ENCODE data around the gene KDM2B. TPM values are rescaled to one million over a fixed set of nuclear protein-coding genes. Genes with fewer than 3 reads are reported as not detected.

The KDM2B gene
- total RNA-seq (2021) (49.3 and 52.5 TPM in 2 replicates), Bru-seq, nascent RNA (percentile 62 among the genes with signal in this experiment), BruChase-seq, experiment 1, labeled RNA remaining after a 2-hour chase (percentile 58 among the genes with signal in this experiment), BruChase-seq, experiment 2, labeled RNA remaining after a 6-hour chase (percentile 65 among the genes with signal in this experiment)
- long read RNA-seq, partial matches to known transcripts = 12 of 29 reads
- long read RNA-seq, other reads (novel, unspliced or antisense) = 17 of 29 reads

DNA sequence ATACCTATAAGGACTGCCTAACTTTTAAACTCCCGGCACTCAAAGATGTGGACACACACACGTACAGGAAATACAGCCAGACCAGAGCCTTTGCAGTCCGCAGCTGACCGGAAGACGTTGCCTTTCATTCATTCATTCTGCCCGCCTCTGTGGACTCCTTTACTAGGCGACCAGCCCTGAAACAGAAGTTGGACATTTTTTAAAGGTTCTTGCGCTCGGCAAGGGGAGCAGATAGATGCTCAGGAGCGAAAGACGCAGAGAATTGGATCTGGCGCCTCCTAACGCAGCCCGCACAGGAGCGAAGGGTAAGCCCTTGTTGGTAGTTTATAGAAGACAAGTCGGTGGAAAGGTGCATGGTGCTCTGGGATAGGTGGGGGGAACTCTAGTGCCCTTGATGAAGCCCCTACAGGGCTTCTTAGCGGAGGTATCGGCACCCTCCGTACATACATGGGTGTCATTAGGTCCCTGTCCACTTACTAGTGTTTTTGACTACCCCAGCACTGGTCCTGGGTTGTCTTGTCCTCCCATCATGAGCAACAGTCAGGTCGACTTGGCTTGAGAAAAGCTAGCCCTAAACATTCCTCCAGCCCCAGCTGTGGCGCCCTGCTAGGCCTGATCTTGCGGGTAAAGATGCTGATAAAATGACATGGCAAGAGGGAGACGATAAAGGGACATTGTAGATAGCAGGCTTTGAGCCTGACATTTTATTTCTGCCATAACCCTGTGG, at the start of gene KDM2B:
KDM2B (minus strand) TSS at position 65 of the 727 bp plus-strand sequence. CDS start 112 bp downstream, outside the sequence.
- Histone ChIP-seq H3K27ac (ENCODE audit: low read depth, low read length, poor library complexity, severe bottlenecking) (peak within 1 kb of the TSS; percentile 88), H3K27me3 (replicated peaks; ENCODE audit: insufficient read depth, low read depth, low read length, poor library complexity) (no peaks in the 10 kb centered on the region), H3K4me1 (ENCODE audit: insufficient read depth, low read length, poor library complexity, severe bottlenecking) (peaks cover 45% of the 10 kb centered on the region), H3K4me3 (ENCODE audit: low read depth, low read length, poor library complexity, severe bottlenecking) (peak within 1 kb of the TSS; percentile 80), H3K36me3 (ENCODE audit: insufficient read depth, low read length, poor library complexity, severe bottlenecking) (no peaks in the 10 kb centered on the region), H3K9me3 (ENCODE audit: low read depth, low read length, poor library complexity, severe bottlenecking) (no peaks in the 10 kb centered on the region)
- POLR2A ChIA-PET (ENCODE audit: low non-redundant PET) = no interaction called here
- TF ChIP-seq CTCF (conservative IDR thresholded peaks at IDR 0.05; ENCODE audit: low read depth, low read length) (no peak), EZH2 (IDR thresholded peaks at IDR 0.05; ENCODE audit: borderline replicate concordance, low read depth, low read length, poor library complexity, severe bottlenecking) (no peak)
- CTCF ChIA-PET = interaction anchor here (0.6 kb wide), 1 partner anchor 90 kb away, joined by 3 read pairs; no protein-coding TSS in a partner anchor
- no peak for DNase-seq (ENCODE audit: low spot score)
- no TSS peak for BruUV-seq (replicated peaks)
- intact Hi-C loops (cut with micrococcal nuclease; ENCODE audit: unreplicated experiment) = no loop called here

- no peak for TF ChIP-seq CTCF (conservative IDR thresholded peaks at IDR 0.05; ENCODE audit: low read depth, low read length)
- TF ChIP-seq EZH2 (IDR thresholded peaks at IDR 0.05; ENCODE audit: borderline replicate concordance, low read depth, low read length, poor library complexity, severe bottlenecking) = no peak
- Histone ChIP-seq H3K4me3 (ENCODE audit: low read depth, low read length, poor library complexity, severe bottlenecking) (peak overlapping the region; percentile 91), H3K4me1 (ENCODE audit: insufficient read depth, low read length, poor library complexity, severe bottlenecking) (peaks cover 37% of the 10 kb centered on the region), H3K27ac (ENCODE audit: low read depth, low read length, poor library complexity, severe bottlenecking) (peak overlapping the region; percentile 70), H3K27me3 (replicated peaks; ENCODE audit: insufficient read depth, low read depth, low read length, poor library complexity) (no peaks in the 10 kb centered on the region), H3K36me3 (ENCODE audit: insufficient read depth, low read length, poor library complexity, severe bottlenecking) (no peaks in the 10 kb centered on the region), H3K9me3 (ENCODE audit: low read depth, low read length, poor library complexity, severe bottlenecking) (no peaks in the 10 kb centered on the region)
- DNase-seq (ENCODE audit: low spot score) = no peak
- BruUV-seq (replicated peaks) = no TSS peak
- ChIA-PET POLR2A (ENCODE audit: low non-redundant PET) (no interaction called here), CTCF (no interaction called here)
- intact Hi-C loops (cut with micrococcal nuclease; ENCODE audit: unreplicated experiment) = loop anchor here (5.0 kb wide), 1 partner anchor 44 kb away; no protein-coding TSS in a partner anchor
Measured at GRCh38 chr12:121628536-121628935, 47.7 kb upstream of the KDM2B start.

DNA sequence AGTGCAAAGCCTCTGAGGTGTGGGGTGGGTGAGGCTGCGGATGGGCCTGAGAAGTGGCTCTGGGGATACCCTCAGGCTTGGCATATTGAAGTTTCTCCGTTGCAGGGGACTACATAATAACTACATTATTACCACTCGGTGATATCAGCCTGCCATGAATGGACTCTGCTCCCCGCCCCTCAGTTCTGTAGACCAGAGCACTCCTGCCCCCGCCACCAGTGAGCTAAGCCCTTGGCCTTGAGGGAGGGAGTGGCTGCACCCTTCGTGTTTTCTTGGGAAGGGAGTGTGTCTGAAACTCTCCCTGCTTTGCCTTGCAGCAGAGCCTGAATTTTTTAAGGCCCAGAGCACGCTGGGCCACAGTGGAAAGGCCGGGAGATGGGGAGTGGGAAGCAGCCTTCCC, 47.2 kb upstream of the KDM2B start:
- peak overlapping the region; percentile 91 for H3K4me3 ChIP-seq (ENCODE audit: low read depth, low read length, poor library complexity, severe bottlenecking)
- H3K36me3 ChIP-seq (ENCODE audit: insufficient read depth, low read length, poor library complexity, severe bottlenecking) = no peaks in the 10 kb centered on the region
- H3K9me3 ChIP-seq (ENCODE audit: low read depth, low read length, poor library complexity, severe bottlenecking) = no peaks in the 10 kb centered on the region
- no TSS peak for BruUV-seq (replicated peaks)
- H3K4me1 ChIP-seq (ENCODE audit: insufficient read depth, low read length, poor library complexity, severe bottlenecking) = peaks cover 35% of the 10 kb centered on the region
- H3K27ac ChIP-seq (ENCODE audit: low read depth, low read length, poor library complexity, severe bottlenecking) = peak overlapping the region; percentile 70
- no peak for DNase-seq (ENCODE audit: low spot score)
- TF ChIP-seq CTCF (conservative IDR thresholded peaks at IDR 0.05; ENCODE audit: low read depth, low read length) (no peak), EZH2 (IDR thresholded peaks at IDR 0.05; ENCODE audit: borderline replicate concordance, low read depth, low read length, poor library complexity, severe bottlenecking) (no peak)
- CTCF ChIA-PET = interaction anchor here (2.5 kb wide), 1 partner anchor 75 kb away, joined by 18 read pairs; no protein-coding TSS in a partner anchor
- intact Hi-C loops (cut with micrococcal nuclease; ENCODE audit: unreplicated experiment) = loop anchor here (5.0 kb wide), 1 partner anchor 44 kb away; no protein-coding TSS in a partner anchor
- no peaks in the 10 kb centered on the region for H3K27me3 ChIP-seq (replicated peaks; ENCODE audit: insufficient read depth, low read depth, low read length, poor library complexity)
- POLR2A ChIA-PET (ENCODE audit: low non-redundant PET) = no interaction called here
